OCI-LY1 (cell line): Measurements from ENCODE around the gene ARL3.

Experiments used
- H2AFZ ChIP-seq: fragments of 200-600 bp; sonication (generic), shearing (Covaris generic); 2 replicates; pipeline ENCODE4 v1.6.0; 2014; ENCODE audit warnings: antibody characterized with exemption, mild to moderate bottlenecking, low read length
- H3F3A ChIP-seq: fragments of 200-600 bp; sonication (generic), shearing (Covaris generic); 2 replicates; pipeline ENCODE4 v1.6.0; 2014; ENCODE audit warnings: mild to moderate bottlenecking, antibody characterized with exemption, low read length, moderate library complexity; ENCODE audit not compliant: insufficient read depth
- H3K27ac ChIP-seq: fragments of 200-600 bp; sonication (generic); 2 replicates; pipeline ENCODE4 v1.5.1; 2014; ENCODE audit warnings: low read length, mixed run types, mild to moderate bottlenecking, low read depth; ENCODE audit not compliant: poor library complexity, severe bottlenecking
- H3K27me3 ChIP-seq: fragments of 200-600 bp; sonication (generic); 2 replicates; pipeline ENCODE4 v1.6.0; 2014; ENCODE audit warnings: antibody characterized with exemption, mild to moderate bottlenecking, low read length, moderate library complexity; ENCODE audit not compliant: insufficient read depth
- H3K36me3 ChIP-seq: fragments of 200-600 bp; sonication (generic); 2 replicates; pipeline ENCODE4 v1.6.1; 2014; ENCODE audit warnings: mild to moderate bottlenecking, antibody characterized with exemption, low read length, moderate library complexity, mixed read lengths; ENCODE audit not compliant: insufficient read depth
- H3K4me1 ChIP-seq: fragments of 200-600 bp; sonication (generic); 2 replicates; pipeline ENCODE4 v1.5.1; 2014; ENCODE audit warnings: mild to moderate bottlenecking, low read length, moderate library complexity; ENCODE audit not compliant: insufficient read depth, severe bottlenecking
- H3K4me2 ChIP-seq: fragments of 200-600 bp; sonication (generic), shearing (Covaris generic); 2 replicates; pipeline ENCODE4 v1.6.1; 2014; ENCODE audit warnings: low read length
- H3K4me3 ChIP-seq: fragments of 200-600 bp; sonication (generic); 2 replicates; pipeline ENCODE4 v1.5.1; 2014; ENCODE audit warnings: low read length, low read depth, mild to moderate bottlenecking, mixed read lengths; ENCODE audit not compliant: poor library complexity, severe bottlenecking
- H3K79me2 ChIP-seq: fragments of 200-600 bp; shearing (Covaris generic); 2 replicates; pipeline ENCODE4 v1.6.1; 2016; ENCODE audit warnings: mixed run types, low read length, mixed read lengths; ENCODE audit not compliant: insufficient read depth
- H3K9ac ChIP-seq: fragments of 200-600 bp; sonication (generic), shearing (Covaris generic); 2 replicates; pipeline ENCODE4 v1.6.1; 2014; ENCODE audit warnings: mild to moderate bottlenecking, low read length, mixed read lengths
- H3K9me2 ChIP-seq: fragments of 200-600 bp; sonication (generic), shearing (Covaris generic); 2 replicates; pipeline ENCODE4 v1.6.1; 2014; ENCODE audit warnings: low read depth, mild to moderate bottlenecking, low read length, mixed read lengths
- H3K9me3 ChIP-seq: fragments of 200-600 bp; shearing (Covaris generic); 2 replicates; pipeline ENCODE4 v1.6.1; 2014; ENCODE audit warnings: low read length, mixed read lengths
- H4K20me1 ChIP-seq: fragments of 200-600 bp; sonication (generic), shearing (Covaris generic); 2 replicates; pipeline ENCODE4 v1.6.0; 2016; ENCODE audit warnings: mild to moderate bottlenecking, low read length; ENCODE audit not compliant: insufficient read depth
- CTCF ChIP-seq: fragments of 200-600 bp; sonication (generic), shearing (Covaris generic); IDR thresholded peaks from 2 replicates; pipeline ENCODE4 v1.5.1; 2017; ENCODE audit warnings: mild to moderate bottlenecking, antibody characterized with exemption, low read length, moderate library complexity, mixed read lengths
- EZH2 ChIP-seq: fragments of 200-600 bp; sonication (generic), shearing (Covaris generic); IDR thresholded peaks from 2 replicates; pipeline ENCODE4 v1.8.0; 2017; ENCODE audit warnings: borderline replicate concordance, mixed run types, mild to moderate bottlenecking, antibody characterized with exemption, low read length, moderate library complexity, mixed read lengths

ARL3 gene

GRCh38 chr10:102633287-102633686 is 80.9 kb downstream of the ARL3 start:
- H3K27me3 ChIP-seq, result no peaks in the 10 kb centered on the region
- no peaks in the 10 kb centered on the region for H3K79me2 ChIP-seq
- H3K4me2 ChIP-seq, result no peak overlapping the region
- H3K4me1 ChIP-seq, result peaks cover 9% of the 10 kb centered on the region
- H3K36me3 ChIP-seq, result no peaks in the 10 kb centered on the region
- H3K4me3 ChIP-seq, result no peak overlapping the region
- no peaks in the 10 kb centered on the region for H3K9me2 ChIP-seq
- H3K9ac ChIP-seq, result no peak overlapping the region
- H3K27ac ChIP-seq, result no peak overlapping the region
- no peaks in the 10 kb centered on the region for H3K9me3 ChIP-seq
- no peak for TF ChIP-seq EZH2
- TF ChIP-seq CTCF, result no peak
- H2AFZ ChIP-seq, result no peak overlapping the region
- no peaks in the 10 kb centered on the region for H4K20me1 ChIP-seq
- H3F3A ChIP-seq, result no peaks in the 10 kb centered on the region

GRCh38 chr10:102632394-102633111 is 81.6 kb downstream of the ARL3 start:
- no peaks in the 10 kb centered on the region for H4K20me1 ChIP-seq
- H3K9me3 ChIP-seq, result no peaks in the 10 kb centered on the region
- no peaks in the 10 kb centered on the region for H3K9me2 ChIP-seq
- H3K4me2 ChIP-seq, result no peak overlapping the region
- no peak overlapping the region for H3K4me3 ChIP-seq
- H3F3A ChIP-seq, result no peaks in the 10 kb centered on the region
- H2AFZ ChIP-seq, result no peak overlapping the region
- H3K27me3 ChIP-seq, result no peaks in the 10 kb centered on the region
- no peaks in the 10 kb centered on the region for H3K36me3 ChIP-seq
- no peaks in the 10 kb centered on the region for H3K79me2 ChIP-seq
- no peak overlapping the region for H3K9ac ChIP-seq
- TF ChIP-seq CTCF (no peak), EZH2 (no peak)
- H3K27ac ChIP-seq, result no peak overlapping the region
- H3K4me1 ChIP-seq, result peaks cover 9% of the 10 kb centered on the region

- Histone ChIP-seq H2AFZ (no peak overlapping the region), H4K20me1 (no peaks in the 10 kb centered on the region), H3K27ac (no peak overlapping the region), H3F3A (no peaks in the 10 kb centered on the region), H3K9ac (no peak overlapping the region), H3K27me3 (no peaks in the 10 kb centered on the region), H3K4me3 (no peak overlapping the region), H3K4me1 (peaks cover 9% of the 10 kb centered on the region), H3K79me2 (no peaks in the 10 kb centered on the region), H3K36me3 (no peaks in the 10 kb centered on the region), H3K9me3 (no peaks in the 10 kb centered on the region), H3K4me2 (no peak overlapping the region), H3K9me2 (no peaks in the 10 kb centered on the region)
- no peak for TF ChIP-seq CTCF
- TF ChIP-seq EZH2, result no peak
These were observed 82.4 kb downstream of the ARL3 start for GRCh38 chr10:102631525-102632393.
